HUDEP-2 (cell line): Measurements from ENCODE around the gene MORN3.
A peak's percentile ranks its signal among the peaks of the same experiment; 100 is the strongest.
"Not testable (repeated sequence)": the region's sequence is repeated elsewhere in the genome, so short reads cannot be mapped to it uniquely, and the experiment has no call there.

Source experiments
- DNase-seq, 76 experiments: peaks; one replicate each; lab custom pipeline; 2025; ENCODE audit not compliant: unreplicated experiment in 76 of 76; lab: John Stamatoyannopoulos, UW

The MORN3 gene

GRCh38 chr12:121669521-121669900 is at the start of gene MORN3:
Gene MORN3 (minus strand): TSS chr12:121669654. CDS start chr12:121669483, 171 bp downstream.
- no peak for DNase-seq

DNA sequence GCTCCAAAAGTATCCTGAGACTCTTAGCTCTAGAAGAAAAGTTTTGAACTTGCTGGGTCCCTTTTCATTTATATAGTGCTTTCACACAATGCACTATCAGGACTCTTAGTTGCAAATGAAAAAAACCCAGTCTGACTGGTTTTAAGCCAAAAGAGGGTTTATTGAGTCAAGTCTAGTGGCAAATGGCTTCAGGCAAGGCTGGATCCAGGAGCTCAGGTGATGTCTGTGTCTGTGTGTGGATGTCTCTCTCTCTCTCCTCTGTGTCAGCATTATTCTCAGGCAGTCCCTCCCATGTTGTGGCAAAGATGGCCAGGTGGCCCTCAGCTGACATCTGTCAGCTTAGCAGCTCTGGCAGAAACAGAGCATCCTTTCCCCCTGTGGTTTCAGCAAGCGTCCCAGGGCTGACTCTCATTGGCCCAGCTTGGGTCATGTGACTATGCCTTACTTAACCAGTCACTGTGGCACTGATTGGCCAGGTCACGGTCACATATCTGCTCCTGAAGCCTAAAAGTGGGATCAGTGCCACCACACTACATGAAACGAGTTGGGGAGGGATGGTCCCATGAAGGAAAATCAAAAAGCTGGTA is 49.3 kb upstream of the MORN3 start:
- DNase-seq: no peak

DNA sequence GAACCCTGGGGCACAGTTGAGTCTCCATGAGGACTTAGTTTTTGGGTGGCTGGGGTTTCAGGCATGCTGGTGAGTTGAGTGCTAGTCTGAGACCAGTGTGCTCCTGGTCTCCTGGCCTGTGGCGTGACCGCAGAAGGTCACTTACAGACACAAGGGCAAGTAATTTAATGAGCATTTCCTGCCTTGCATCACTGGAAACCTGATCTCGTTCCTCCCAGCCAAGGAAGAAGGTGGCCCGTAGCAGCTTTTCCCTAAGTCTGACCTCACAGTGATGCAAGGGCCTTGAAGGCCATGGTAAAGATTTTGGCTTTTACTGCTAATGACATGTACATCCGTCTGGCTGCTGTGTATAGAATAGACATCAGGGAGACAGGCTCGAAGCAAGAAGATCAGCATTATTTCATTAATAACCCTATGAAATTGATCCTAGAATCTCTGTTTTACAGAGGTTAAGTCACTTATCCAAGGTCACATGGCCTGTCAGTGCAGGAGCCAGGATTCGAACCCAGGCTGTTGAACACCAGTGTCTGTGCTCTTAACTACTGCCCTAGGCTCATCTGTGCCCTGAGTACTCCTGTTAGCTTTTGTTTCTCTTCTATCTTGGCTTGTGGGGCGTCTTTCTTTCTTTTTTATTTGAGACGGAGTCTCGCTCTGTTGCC is 47.7 kb upstream of the MORN3 start:
- no peak for DNase-seq

- DNase-seq: no peak
Observed at GRCh38 chr12:121715862-121716435, 46.5 kb upstream of the MORN3 start.

GRCh38 chr12:121715055-121715454 is 45.6 kb upstream of the MORN3 start:
- not testable (repeated sequence) for DNase-seq

DNA sequence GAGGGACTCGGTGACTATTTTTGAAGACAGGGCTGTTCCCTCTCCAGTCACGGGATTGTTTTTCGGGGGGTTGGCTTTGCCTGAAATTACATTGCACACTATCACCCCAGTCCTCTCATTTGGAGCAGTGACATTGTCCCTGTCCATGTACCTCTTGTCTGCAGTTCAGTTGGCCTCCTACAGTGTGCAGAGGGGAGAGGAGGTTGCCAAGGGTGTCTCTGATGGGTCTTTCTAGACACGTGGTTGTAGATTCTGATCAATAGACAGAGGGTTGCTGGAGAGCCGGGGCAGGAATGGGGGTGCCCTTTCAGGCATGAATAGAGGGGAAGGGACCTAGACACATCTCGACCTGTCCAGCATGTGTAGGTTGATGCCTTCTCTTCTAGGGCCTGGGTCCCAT is 44.3 kb upstream of the MORN3 start:
- peak in 24 of 76 experiments; percentile 3 to 56 (median 28) for DNase-seq

DNA sequence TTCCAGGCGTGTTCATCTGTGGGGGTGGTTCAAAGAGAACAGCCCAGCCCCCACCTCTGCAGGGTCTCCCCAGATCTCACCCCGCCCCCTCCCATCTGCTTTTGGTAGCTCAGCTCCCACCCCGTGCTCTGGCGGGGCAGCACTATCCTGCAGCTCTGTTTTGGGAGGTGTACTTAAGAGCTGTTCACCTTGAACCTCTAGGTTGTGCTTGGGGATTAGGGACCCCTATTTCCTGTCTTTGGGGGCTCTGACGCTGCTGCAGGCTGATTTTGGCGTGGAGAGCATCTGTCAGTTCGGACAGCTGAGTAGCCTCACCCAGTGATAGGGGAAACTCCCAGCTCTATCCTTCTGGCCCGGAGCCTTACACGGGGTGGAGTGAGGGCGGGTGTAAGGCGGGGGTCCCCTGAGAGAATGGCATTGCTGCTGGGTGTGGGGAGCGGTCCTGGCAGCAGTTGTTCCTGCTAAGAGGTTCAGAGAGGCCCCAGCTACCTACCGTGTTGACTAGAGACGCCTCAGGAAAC is 43.9 kb upstream of the MORN3 start:
- peak in 58 of 76 experiments; percentile 7 to 67 (median 42) for DNase-seq

GRCh38 chr12:121712461-121713256 is 43.2 kb upstream of the MORN3 start, which contains the start of gene TMEM120B:
Gene TMEM120B (plus strand): TSS chr12:121712752. CDS start chr12:121712896, 144 bp downstream.
- DNase-seq: peak in 70 of 76 experiments; percentile 10 to 82 (median 66)

GRCh38 chr12:121712190-121712460 is 42.7 kb upstream of the MORN3 start:
- peak in 55 of 76 experiments; percentile 8 to 65 (median 38) for DNase-seq

DNA sequence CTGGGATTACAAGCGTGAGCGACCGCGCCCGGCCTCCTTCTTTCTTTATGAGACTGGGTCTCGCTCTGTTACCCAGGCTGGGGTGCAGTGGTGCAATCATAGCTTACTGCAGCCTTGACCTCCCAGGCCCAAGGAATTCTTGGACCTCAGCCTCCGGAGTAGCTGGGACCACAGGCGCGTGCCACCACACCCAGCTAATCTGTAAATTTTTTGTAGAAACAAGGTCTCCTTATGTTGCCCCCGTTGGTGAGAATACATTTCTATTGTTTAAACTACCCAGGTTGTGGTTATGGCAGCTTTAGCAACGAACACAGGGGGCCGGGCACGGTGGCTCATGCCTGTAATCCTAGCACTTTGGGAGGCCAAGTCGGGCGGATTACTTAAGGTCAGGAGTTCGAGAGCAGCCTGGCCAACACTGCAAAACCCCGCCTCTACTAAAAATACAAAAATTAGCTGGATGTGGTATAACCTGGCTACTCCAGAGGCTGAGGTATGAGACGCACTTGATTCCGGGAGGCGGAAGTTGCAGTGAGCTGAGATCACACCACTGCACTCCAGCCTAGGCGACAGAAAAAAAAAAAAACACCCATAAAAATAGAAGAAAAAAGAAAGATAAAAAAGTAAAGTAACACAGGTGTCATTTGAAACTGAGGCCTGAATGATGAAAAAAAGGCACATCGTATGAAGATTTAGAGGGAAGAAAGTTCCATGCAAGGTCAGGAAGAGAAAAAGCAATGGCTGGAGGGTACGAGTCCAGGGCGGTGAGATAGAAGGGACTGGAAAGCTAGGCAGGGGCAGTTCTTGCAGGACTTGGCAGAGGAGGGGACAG is 42.1 kb upstream of the MORN3 start:
- DNase-seq: peak in 1 of 76 experiments; percentile 27

- DNase-seq: no peak
Observed at GRCh38 chr12:121709478-121709961, 40.1 kb upstream of the MORN3 start.

DNA sequence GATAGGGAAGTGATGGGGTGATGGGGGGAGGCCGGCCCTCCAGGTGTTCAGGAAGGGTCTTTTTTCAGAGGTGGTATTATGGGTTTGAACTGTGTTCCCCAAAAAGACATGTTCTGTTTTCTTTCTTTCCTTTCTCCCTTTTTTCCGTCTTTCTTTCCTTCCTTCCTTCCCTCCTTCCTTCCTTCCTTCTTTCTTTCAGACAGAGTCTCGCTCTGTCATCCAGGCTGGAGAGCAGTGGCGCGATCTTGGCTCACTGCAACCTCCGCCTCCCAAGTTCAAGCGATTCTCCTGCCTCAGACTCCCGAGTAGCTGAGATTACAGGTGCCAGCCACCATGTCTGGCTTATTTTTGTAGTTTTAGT is 39.6 kb upstream of the MORN3 start:
- not testable (repeated sequence) for DNase-seq

GRCh38 chr12:121708313-121709063 is 39.0 kb upstream of the MORN3 start:
- DNase-seq: no peak

DNA sequence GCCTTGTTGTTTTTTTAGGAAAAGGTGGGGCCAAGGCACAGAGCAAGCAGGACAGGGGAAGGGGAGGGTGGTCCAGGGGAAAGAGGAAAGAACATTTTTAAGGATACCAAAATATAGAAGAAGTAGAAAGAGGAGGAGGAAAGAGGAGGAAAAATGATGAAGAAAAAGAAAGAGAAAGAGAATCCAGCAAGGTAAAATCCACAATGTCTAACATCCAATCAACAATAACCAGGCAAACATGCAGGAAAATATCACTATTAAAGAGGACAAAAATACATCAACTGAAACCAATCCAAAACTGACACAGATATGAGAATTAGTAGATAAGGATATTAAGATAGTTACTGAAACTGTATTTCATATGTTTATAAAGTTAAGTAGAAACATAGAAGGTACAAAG is 36.1 kb upstream of the MORN3 start:
- DNase-seq: no peak

- DNase-seq: no peak
Observed at GRCh38 chr12:121702944-121703343, 33.5 kb upstream of the MORN3 start.

DNA sequence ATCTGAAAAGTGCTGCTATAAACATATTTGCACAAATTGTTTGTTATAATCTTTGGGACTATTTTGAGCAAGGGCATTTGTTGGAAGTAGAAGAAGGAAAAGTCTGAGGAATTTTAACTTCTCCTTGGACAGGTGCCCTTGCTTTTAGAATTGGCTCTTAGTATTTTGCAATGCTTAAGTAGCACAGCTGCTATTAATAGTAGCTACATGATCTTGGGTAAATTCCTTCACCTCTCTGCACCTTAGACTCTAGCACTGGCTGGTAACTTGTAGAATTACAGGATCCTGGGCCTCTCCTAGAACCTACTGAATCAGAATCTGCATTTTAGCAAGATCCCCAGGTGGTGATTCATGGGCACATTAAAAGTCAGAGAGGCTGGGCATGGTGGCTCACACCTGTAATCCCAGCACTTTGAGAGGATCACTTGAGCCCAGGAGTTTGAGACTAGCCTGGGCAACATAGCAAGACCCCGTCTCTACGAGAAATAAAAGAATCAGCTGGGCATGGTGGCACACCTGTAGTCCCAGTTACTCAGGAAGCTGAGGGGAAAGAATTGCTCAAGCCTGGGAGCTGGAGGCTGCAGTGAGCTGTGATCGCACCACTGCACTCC is 32.3 kb upstream of the MORN3 start:
- DNase-seq: no peak

GRCh38 chr12:121697861-121698260 is 28.4 kb upstream of the MORN3 start:
- DNase-seq: not testable (repeated sequence)

- DNase-seq: peak in 27 of 76 experiments; percentile 6 to 51 (median 31)
Observed at GRCh38 chr12:121697093-121697698, 27.7 kb upstream of the MORN3 start.
